Stimulated activated CD8-positive, alpha-beta memory T cell treated with anti-CD3 and anti-CD28 coated beads, Interleukin-7, amount 100 ng/mL, for 48 hours (primary cell): ENCODE results near the gene MGA.

Experiments used
- DNase-seq, 2 donors: peaks; one replicate each; pipeline ENCODE4 v3.0.0-alpha.2; 2020; ENCODE audit warnings: low read depth in 1 of 2; ENCODE audit errors: extremely low read depth in 1 of 2

The MGA gene

DNA sequence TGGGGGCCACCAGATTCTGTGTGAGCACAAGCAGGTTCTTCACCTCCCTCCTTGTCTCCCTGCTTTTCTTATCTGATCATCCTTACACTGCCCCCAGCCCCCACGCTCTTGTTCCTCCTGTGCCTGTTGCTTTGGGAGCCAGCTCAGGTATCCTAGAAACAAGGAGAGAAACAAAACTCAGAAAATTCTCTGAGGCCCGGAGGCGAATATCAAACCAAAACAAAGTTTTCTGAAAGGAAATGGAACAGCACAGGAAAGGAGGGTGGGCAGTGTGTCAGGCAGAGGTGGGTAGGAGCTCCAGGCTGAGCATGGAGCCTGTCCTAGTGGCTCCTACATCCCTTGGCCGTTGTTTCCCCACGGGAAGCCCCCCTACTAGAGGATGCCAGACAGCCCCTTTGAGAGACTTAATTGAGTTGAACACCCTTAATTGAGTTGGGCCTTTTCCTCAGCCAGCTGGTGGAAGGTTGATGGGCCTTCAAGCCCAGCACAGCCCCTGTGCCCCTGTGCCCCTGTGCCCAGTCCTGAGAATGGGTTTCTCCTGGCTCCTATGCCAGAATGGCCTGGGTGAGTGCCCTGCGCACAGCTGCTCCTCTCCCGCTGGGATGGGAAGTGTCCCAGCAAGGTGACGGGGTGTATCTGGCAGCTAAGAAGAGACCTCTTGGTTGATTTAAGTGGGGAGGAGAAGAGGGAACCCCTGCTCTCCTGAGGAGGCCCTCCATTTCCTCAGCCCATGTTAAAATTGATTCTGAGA lies 144.9 kb downstream of the MGA start:
- no peak for DNase-seq

DNA sequence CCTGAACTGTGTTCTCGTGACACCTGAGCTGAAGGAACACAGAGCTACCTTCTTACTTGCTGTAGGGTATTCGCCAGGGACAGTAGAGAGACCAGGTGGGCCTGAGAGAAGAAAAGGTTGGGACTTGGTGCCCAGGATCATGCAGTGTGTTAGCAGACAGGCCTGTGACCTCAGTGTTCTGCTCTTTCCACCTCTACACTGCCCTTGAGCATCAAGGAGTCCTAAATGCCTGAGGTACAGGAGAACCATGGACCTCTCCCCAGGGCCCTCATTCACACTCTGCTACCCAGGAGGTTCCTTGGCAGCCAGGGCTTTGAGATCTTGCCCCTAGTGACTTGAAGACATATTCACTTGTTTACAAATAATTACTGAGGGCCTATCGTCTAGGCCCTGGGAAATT lies 145.5 kb downstream of the MGA start:
- no peak for DNase-seq

DNA sequence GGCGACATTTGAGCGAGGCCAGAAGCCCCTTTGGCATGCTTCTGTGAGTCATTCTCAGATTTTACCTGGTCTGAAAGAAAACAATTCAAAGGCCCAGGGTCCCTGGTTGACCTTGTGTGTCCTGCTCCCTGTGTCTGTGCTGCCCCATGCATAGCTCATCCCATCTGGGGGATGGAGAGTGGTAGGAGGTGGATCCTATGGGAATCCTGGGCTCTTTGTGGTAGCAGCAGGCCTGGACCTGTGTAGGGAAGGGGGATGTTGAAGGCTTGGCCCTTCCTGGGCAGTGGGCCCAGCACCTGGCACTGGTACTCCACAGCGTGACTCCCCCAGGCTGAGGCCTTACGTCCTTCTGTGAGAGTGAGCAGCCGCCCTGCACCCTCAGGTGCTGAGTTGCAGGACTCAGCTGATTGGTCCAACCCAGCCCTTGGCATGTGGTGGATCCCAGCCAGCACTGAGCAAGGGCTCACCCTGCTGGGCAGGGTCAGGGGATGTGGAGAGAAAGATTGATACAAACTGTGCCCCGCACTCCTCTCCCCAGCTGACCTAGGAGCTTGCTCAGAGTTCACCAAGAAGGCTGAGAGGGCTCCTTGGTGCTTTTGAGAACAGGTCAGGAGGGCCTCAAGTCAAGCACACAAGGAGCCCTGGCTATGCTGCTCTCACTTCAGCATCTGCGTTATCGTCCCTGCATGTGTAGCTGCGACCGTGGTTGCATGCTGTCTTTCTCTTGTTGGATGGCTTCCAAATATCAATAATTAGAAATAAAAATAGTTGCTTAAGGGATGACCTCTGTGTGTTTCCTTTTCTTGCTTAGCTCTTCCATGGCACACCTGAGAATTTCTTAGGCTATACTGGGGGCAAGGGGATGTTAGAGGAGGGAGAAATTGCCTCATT lies 146.3 kb downstream of the MGA start:
- no peak for DNase-seq

DNA sequence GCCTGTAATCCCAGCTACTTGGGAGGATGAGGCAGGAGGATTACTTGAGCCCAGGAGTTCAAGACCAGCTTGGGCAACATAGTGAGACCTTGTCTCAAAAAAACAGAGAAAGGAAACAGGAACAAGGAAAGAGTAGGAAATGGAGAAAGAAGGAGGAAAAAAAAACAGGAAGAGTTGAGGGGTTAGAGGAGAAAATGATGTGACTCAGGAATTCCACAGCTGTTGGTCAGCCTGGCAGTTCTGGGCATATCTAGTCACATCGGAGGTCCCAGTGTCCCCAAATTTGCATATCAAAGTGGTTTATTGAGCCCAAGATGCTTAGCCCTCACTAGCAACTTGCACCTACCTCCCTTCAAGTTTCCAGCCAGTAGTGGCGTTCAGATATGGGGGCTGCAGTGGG lies 148.9 kb downstream of the MGA start:
- DNase-seq, result no peak

DNA sequence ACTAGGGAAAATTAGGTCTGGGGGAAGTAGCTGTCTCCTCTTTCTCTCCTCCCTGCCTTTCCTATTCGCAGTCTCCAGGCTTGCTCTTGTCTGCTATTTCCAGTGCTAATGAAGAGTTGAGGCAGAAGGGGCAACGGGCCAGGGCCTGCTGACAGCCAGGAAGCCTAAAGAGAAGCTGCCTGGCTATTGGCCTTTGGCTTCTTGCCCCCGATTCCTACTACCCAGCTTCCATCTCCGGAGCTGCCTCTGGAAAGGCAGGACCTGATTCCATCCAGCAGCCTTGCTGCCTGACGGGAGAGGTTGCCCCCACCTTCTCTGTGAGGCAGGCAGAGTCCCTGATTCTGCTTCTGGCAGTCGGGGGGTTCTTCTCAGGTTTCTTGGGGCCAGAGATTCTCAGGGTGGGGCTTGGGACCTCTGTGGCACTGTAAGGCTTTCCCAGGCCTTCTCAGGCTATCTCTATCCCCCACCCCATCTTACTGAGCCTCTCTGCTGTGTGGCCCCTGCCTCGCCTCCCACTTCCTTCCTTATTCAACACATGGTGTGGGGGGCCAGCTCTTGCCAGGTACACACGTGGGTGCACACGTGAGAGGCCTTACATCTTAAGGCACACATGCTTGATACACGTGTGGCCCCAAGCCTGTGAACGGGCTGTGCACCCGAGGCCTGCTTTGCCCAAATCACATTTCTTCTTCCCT lies 149.5 kb downstream of the MGA start:
- no peak for DNase-seq

DNA sequence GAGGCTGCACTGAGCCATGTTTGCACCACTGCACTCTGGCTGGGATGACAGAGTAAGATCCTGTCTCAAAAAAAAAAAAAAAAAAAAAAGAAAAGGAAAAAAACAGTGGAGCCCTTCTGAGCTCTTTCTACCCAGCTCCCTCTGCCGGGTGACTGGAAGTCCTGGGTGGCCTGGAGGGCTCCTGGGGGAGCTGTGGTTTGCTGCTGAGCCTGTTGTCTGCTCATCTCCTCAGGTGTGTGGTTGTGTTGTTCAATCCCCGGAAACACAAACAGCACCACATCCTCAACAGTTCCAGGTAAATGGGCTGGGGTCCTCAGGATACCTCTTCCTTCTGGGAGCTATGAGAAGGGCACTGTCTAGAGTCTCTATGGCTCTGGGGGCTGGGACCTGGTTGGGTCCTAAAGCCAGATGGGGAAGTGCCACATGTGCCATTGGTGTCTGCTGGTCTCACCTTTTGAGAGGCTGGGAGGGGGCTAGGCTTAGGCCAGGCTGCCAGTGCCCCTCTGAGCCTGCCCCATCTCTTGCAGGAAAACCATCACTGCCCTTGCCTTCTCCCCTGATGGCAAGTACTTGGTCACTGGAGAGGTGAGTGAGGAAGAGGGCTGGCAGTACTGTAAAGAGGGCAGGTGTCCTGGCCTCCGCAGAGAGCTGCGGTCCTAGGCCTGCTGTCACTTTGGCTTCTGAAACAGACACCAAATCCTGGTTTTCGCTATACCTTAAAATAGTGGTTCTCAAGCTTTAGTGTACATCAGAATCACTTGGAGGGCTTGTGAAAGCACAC lies 150.6 kb downstream of the MGA start:
- DNase-seq, result no peak

DNA sequence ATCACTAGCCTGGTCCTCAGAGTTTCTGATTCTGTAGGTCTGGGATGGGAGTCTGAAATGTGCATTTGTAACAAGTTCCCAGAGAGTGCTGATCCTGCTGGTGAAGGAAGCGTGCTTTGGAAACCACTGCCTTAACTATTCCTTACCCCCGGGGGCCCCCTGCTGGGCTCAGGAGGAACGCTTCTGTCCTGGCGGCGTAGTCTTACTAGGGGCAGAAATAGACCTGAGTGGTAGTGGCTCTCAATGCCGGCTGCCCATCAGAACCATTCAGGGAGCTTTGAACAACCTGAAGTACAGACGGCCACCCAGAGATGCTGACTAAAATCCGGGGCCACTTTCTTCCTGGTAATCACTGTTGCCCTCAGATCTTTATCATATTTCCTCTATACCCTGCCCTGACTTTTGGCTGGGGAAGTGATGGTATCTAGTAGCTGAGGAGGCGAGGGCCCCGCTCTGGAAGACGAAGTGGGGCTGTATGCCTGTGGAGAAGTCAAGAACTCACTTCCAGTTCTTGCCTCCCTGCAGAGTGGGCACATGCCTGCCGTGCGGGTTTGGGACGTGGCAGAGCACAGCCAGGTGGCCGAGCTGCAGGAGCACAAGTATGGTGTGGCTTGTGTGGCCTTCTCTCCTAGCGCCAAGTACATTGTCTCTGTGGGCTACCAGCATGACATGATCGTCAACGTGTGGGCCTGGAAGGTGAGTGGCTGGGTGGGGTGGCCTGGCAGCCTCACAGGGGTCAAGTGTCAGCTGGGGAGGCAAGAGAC lies 151.4 kb downstream of the MGA start:
- peak in 1 of 2 donors; percentile 48 for DNase-seq

DNA sequence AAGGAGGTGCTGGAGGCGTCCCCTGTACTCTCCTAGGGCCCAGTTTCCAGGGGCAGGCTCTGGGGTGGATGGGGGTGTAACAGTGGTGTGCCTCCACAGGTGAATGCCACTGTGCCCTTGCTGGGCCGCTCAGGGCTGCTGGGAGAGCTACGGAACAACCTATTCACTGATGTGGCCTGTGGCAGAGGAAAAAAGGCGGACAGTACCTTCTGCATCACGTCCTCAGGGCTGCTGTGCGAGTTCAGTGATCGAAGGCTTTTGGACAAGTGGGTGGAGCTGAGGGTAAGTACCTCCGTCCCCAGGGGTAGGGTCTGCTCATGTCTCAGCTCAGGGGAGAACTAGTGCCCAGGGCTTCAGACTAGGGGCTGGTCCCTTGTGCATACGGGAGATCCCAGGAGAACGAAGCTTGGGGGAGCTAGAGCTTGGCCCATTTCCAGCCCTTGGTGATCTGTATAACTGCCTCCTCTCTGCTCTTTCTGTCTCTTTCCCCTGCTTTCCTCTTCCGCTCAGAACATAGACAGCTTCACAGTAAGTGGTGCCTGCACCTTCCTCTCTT lies 152.7 kb downstream of the MGA start:
- no peak for DNase-seq

DNA sequence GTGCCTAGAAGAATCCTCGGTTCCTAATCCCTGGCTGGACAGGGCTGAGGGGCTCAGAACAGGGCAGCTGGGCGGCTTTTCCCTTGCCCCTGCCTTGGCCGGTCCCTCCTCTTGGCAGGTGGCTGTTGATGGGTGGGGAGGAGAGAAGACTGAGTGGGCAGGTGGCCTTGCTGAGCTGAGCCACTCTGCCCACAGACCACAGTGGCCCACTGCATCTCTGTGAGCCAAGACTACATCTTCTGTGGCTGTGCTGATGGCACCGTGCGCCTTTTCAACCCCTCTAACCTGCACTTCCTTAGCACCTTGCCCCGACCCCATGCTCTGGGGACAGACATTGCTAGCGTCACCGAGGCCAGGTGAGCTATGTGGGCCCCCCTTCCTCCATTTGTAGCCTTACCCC lies 153.2 kb downstream of the MGA start:
- no peak for DNase-seq

DNA sequence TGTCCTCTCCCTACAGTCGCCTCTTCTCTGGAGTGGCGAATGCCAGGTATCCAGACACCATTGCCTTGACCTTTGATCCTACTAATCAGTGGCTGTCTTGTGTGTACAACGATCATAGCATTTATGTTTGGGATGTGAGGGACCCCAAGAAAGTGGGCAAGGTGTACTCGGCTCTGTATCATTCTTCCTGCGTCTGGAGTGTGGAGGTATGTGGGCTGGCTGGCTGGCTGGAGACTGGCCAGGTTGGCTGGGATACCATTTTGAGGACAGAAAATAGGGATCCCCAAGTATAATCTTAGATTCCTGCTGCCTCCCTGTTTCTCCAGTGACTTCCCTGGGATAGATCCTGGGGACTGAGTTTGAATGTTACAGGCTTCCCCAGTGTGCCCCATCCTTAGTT lies 154.3 kb downstream of the MGA start:
- DNase-seq, result no peak

DNA sequence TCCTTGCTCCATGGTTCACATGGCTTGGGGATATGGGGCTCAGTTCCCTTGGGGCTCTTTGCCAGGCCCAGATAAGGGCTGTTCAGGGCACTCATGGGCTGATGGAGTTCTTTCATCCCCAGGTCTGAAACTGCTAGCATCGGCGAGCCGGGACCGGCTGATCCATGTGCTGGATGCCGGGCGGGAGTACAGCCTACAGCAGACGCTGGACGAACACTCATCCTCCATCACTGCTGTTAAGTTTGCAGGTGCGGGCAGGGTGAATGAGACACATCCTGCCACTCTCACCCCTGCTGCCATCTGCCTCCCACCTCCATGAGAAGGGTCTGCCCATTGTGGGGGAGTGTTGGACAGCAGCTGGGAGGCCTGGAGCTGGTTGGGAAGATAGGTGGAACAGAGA lies 156.6 kb downstream of the MGA start:
- DNase-seq, result no peak

DNA sequence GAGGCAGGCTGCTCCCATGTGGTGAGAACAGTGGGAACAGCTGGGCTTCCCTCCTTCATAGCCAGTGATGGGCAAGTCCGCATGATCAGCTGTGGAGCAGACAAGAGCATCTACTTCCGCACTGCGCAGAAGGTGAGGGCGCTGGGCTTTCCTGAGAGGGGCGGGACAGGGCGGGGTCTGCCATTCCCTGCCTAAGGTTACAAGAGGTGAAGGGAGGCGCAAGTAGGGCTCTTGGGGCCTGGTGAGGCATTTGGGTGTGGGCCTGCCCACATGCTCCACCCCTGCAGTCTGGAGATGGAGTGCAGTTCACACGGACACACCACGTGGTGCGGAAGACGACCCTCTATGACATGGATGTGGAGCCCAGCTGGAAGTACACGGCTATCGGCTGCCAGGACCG lies 157.1 kb downstream of the MGA start:
- no peak for DNase-seq

DNA sequence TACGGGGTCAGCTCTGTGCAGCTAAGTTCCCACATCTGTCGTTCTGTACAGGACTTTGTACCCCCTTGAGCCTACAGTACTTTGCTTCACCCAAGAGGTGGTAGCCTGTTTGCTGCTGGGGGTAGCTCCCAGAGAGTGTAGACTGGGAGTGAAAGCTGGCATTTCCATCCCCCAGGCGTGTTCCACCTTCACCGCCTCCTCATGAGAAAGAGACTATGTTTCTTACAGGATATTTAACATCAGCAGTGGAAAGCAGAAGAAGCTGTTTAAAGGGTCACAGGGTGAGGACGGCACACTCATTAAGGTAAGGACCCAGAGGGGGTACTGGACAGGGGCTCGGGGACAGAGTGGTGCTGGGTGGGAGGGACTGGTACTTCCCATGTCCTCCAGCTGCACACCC lies 157.6 kb downstream of the MGA start:
- no peak for DNase-seq

DNA sequence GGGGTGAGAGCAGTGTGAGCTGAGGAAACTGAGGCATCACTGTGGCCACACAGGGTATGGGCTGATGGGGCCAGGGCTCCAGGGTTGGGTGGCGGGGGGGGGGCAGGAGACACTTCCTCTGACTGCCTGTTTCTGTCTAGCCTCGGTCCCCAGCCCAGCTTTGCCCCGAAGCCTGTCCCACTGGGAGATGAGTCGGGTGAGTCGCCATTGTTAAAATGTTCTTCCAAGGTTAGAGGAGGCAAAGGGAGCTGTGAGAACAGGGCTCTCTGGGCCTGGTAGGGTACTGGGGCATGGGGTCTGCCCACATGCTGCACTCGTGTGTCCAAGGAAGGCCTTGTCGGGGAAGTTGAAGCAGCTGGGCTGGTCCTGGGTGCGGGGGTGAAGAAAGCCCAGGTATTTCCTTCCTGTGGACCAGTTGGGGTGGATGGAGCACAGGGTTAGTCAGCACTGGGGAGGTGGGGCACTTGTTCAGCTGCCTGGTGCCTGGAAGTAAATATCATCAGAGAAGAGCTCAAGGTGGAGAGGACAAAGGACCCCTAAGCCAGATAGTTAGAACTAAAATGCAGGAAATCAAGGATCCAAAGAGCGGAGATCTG lies 159.3 kb downstream of the MGA start:
- DNase-seq, result no peak

DNA sequence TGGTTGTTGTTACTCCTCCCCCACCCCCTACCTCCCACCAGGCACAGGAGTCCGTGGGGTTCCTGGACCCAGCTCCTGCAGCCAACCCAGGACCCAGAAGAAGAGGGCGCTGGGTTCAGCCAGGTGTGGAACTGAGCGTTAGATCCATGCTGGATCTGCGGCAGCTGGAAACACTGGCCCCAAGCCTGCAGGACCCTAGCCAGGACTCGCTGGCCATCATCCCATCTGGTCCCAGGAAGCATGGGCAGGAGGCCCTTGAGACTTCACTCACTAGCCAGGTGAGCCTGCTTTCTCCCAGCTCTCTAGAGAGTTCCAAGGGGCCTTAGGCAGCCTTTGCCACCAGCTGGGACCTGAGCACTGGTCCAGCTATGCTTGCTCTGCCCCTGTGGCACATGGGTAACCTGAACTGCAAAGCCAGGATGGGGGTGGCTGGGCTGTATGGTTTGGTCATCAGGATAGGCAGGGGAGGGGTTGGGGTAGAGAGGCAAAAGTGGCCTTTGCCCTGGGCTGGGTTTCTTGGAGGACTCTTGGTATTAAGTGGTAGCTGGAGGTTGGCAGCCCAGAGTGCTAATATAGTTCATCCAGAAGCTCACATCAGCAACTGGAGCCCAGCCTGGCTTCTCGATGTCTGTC lies 160.7 kb downstream of the MGA start:
- DNase-seq, result no peak

DNA sequence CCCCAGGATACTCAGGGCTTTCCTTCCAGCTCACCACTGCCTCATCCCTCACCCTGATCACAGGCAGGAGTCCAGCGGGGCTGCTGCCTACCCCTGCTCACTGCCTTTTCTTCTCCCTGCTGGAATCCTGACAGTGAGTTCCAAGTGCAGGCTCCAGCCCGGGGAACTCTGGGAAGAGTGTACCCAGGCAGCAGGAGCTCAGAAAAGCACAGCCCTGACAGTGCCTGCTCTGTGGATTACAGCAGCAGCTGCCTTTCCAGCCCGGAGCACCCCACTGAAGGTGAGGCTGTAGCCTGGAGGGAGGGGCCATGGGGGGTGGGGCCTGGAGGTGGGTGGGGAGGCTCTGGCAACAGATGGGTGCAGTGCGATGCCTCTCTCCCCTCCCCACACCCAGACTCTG lies 161.6 kb downstream of the MGA start:
- no peak for DNase-seq

DNA sequence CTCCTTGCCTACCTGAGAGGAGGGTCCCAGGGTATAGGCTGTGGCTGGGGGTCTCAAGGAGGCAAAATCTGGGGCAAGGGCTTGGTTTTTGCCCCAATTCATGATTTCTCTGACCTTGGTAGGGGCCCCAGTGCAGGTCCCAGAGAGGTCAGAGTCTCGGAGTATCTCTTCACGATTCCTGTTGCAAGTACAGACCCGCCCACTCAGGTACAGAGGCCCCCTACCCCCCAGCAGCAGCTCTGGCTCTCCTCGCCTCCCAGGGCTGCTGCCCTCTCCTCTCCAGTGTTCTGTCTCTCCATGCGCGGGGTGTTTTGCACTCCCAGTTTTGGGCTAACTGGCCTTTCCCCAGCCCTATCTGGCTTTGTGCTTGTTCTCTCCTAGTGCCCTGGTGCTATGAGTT lies 162.3 kb downstream of the MGA start:
- DNase-seq, result no peak
